ENCODE data around the gene FHL2.

DNA sequence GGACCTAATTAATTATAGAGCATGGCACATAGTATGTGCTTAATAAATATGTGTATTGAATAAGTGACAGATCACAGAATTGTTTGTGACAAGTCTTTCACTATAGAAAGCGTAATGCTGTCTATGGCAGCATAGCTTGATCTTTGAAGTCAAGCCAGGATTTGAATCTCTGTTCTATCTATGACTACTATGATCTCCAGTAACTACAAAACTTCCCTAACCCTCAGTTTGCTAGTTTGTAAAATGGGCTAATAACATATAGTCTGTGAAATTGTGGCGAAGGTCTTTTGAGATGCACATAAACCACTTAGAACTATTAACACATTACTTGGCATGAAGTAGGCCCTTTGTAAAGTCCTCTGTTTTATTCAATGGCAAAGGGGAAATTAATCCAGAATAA, 4.0 kb upstream of the FHL2 start:
- TF ChIP-seq CTCF (IDR thresholded peaks at IDR 0.05; ENCODE audit: low read depth, low read length, poor library complexity, severe bottlenecking) (no peak), EZH2phosphoT487 (IDR thresholded peaks at IDR 0.05; ENCODE audit: borderline replicate concordance, low read length) (no peak)

Data from DOHH2 (cell line).